Stimulated activated CD4-positive, alpha-beta T cell treated with anti-CD3 and anti-CD28 coated beads, Interleukin-1b, Interleukin-23, amount 100 ng/mL, for 24 hours (primary cell): ENCODE data around the gene BMPER.
A peak's percentile ranks its signal among the peaks of the same experiment; 100 is the strongest.

Experiments
- DNase-seq, 4 experiments: peaks; one replicate each; pipeline ENCODE4 v3.0.0-alpha.2; 2020; ENCODE audit warnings: low read depth in 4 of 4, low spot score in 1 of 4

BMPER gene

GRCh38 chr7:33905389-33906032 is at the start of gene BMPER:
BMPER (plus strand) TSS chr7:33905539; CDS start chr7:33905614, 75 bp downstream.
- DNase-seq = peak in 1 of 4 experiments; percentile 13

GRCh38 chr7:33861947-33862346 is 43.4 kb upstream of the BMPER start:
- no peak for DNase-seq

- no peak for DNase-seq
These were observed 42.2 kb upstream of the BMPER start for GRCh38 chr7:33862946-33863814.

- no peak for DNase-seq
These were observed 37.2 kb upstream of the BMPER start for GRCh38 chr7:33868166-33868565.

GRCh38 chr7:33869176-33869575 is 36.2 kb upstream of the BMPER start:
- DNase-seq = no peak

- DNase-seq = no peak
These were observed 35.2 kb upstream of the BMPER start for GRCh38 chr7:33870120-33870519.

GRCh38 chr7:33872870-33873269 is 32.5 kb upstream of the BMPER start:
- DNase-seq = no peak

- no peak for DNase-seq
These were observed 31.8 kb upstream of the BMPER start for GRCh38 chr7:33873518-33873917.

GRCh38 chr7:33873981-33874750 is 31.2 kb upstream of the BMPER start:
- no peak for DNase-seq

- no peak for DNase-seq
These were observed 30.4 kb upstream of the BMPER start for GRCh38 chr7:33874943-33875342.

GRCh38 chr7:33876596-33877274 is 28.6 kb upstream of the BMPER start:
- no peak for DNase-seq

- no peak for DNase-seq
These were observed 24.6 kb upstream of the BMPER start for GRCh38 chr7:33880787-33881186.

GRCh38 chr7:33881316-33881715 is 24.0 kb upstream of the BMPER start:
- DNase-seq = no peak

GRCh38 chr7:33882040-33882837 is 23.1 kb upstream of the BMPER start:
- DNase-seq = no peak

- DNase-seq = no peak
These were observed 22.2 kb upstream of the BMPER start for GRCh38 chr7:33882950-33883670.

- no peak for DNase-seq
These were observed 21.7 kb upstream of the BMPER start for GRCh38 chr7:33883671-33883965.

GRCh38 chr7:33885290-33886148 is 19.8 kb upstream of the BMPER start:
- no peak for DNase-seq

- DNase-seq = no peak
These were observed 19.2 kb upstream of the BMPER start for GRCh38 chr7:33886149-33886623.
